ENCODE data around the gene UPP2. TPM values are rescaled to one million over a fixed set of nuclear protein-coding genes. Genes with fewer than 3 reads are reported as not detected.

UPP2 gene
- total and polyA plus RNA-seq, 2 donors (not counting 1 experiment from before 2014, with no cell fraction given), result not detected

- Histone ChIP-seq H3K27me3 (replicated peaks in 1 of 4; ENCODE audit: control extremely low read depth in 1 of 4, control insufficient read depth in 3 of 4, insufficient read depth in 4 of 4, low read length in 3 of 4) (no peaks in the 10 kb centered on the region), H2AFZ (ENCODE audit: insufficient read depth, low read depth, low read length, poor library complexity, severe bottlenecking) (no peak overlapping the region), H3K9ac (ENCODE audit: low read length) (no peak overlapping the region), H3K9me3 (ENCODE audit: control extremely low read depth in 1 of 3, control insufficient read depth in 2 of 3, insufficient read depth in 1 of 3, low read length in 2 of 3) (peaks cover 0 to 9% (median 0%) of the 10 kb centered on the region in 3 donors), H3K4me1 (ENCODE audit: control insufficient read depth in 2 of 2, insufficient read depth in 2 of 2, low read length in 2 of 2) (no peaks in the 10 kb centered on the region), H3K79me2 (ENCODE audit: control insufficient read depth, insufficient read depth, low read length) (no peaks in the 10 kb centered on the region), H3K27ac (ENCODE audit: low read length in 2 of 2) (no peak overlapping the region), H4K20me1 (ENCODE audit: control insufficient read depth, insufficient read depth, low read length, poor library complexity, severe bottlenecking) (no peaks in the 10 kb centered on the region), H3K4me2 (replicated peaks; ENCODE audit: low read depth, low read length, poor library complexity, severe bottlenecking) (no peak overlapping the region), H3K36me3 (replicated peaks in 1 of 2; ENCODE audit: control extremely low read depth in 1 of 2, control insufficient read depth in 1 of 2, extremely low read depth in 1 of 2, insufficient read depth in 2 of 2, low read length in 1 of 2) (no peaks in the 10 kb centered on the region), H3K4me3 (ENCODE audit: control extremely low read depth in 1 of 5, extremely low read depth in 1 of 5, insufficient read depth in 1 of 5, low read depth in 2 of 5, low read length in 4 of 5) (no peak overlapping the region)
- CTCF ChIA-PET, result no interaction called here
- no peaks in the 10 kb centered on the region for H3K9me3 Mint-ChIP-seq (ENCODE audit: insufficient read depth)
- DNase-seq (no peak), ATAC-seq (ENCODE audit: low read depth) (no peak)
- no peak overlapping the region for H3K27ac Mint-ChIP-seq
- H3K4me1 Mint-ChIP-seq, result no peaks in the 10 kb centered on the region
- TF ChIP-seq CTCF (IDR thresholded peaks at IDR 0.05), result no peak
- no peak for TF ChIP-seq EZH2 (IDR thresholded peaks at IDR 0.05; ENCODE audit: borderline replicate concordance, insufficient read depth, low read depth, low read length, poor library complexity, severe bottlenecking)
- POLR2A ChIA-PET, result no interaction called here
- no peak overlapping the region for H3K4me3 Mint-ChIP-seq
- peaks cover 6% of the 10 kb centered on the region for H3K27me3 Mint-ChIP-seq
- intact Hi-C loops (cut with micrococcal nuclease), result no loop called here
Measured at GRCh38 chr2:158154596-158154995, 52.9 kb downstream of the UPP2 start.

GRCh38 chr2:158172719-158173118 lies 71.0 kb downstream of the UPP2 start:
- Histone ChIP-seq H3K27me3 (replicated peaks in 1 of 4; ENCODE audit: control extremely low read depth in 1 of 4, control insufficient read depth in 3 of 4, insufficient read depth in 4 of 4, low read length in 3 of 4) (no peaks in the 10 kb centered on the region), H3K4me3 (ENCODE audit: control extremely low read depth in 1 of 5, extremely low read depth in 1 of 5, insufficient read depth in 1 of 5, low read depth in 2 of 5, low read length in 4 of 5) (no peak overlapping the region), H3K79me2 (ENCODE audit: control insufficient read depth, insufficient read depth, low read length) (no peaks in the 10 kb centered on the region), H3K27ac (ENCODE audit: low read length in 2 of 2) (no peak overlapping the region), H3K36me3 (replicated peaks in 1 of 2; ENCODE audit: control extremely low read depth in 1 of 2, control insufficient read depth in 1 of 2, extremely low read depth in 1 of 2, insufficient read depth in 2 of 2, low read length in 1 of 2) (no peaks in the 10 kb centered on the region), H3K4me2 (replicated peaks; ENCODE audit: low read depth, low read length, poor library complexity, severe bottlenecking) (no peak overlapping the region), H3K9ac (ENCODE audit: low read length) (no peak overlapping the region), H3K4me1 (ENCODE audit: control insufficient read depth in 2 of 2, insufficient read depth in 2 of 2, low read length in 2 of 2) (no peaks in the 10 kb centered on the region), H4K20me1 (ENCODE audit: control insufficient read depth, insufficient read depth, low read length, poor library complexity, severe bottlenecking) (no peaks in the 10 kb centered on the region), H2AFZ (ENCODE audit: insufficient read depth, low read depth, low read length, poor library complexity, severe bottlenecking) (no peak overlapping the region), H3K9me3 (ENCODE audit: control extremely low read depth in 1 of 3, control insufficient read depth in 2 of 3, insufficient read depth in 1 of 3, low read length in 2 of 3) (no peaks in the 10 kb centered on the region)
- ChIA-PET POLR2A (no interaction called here), CTCF (no interaction called here)
- peaks cover 5% of the 10 kb centered on the region for H3K27me3 Mint-ChIP-seq
- ATAC-seq (ENCODE audit: low read depth) (no peak), DNase-seq (no peak)
- intact Hi-C loops (cut with micrococcal nuclease), result no loop called here
- no peak overlapping the region for H3K27ac Mint-ChIP-seq
- WGBS (ENCODE audit: insufficient coverage), result no CpG with 5 or more reads among the region's 2 CpGs
- H3K9me3 Mint-ChIP-seq (ENCODE audit: insufficient read depth), result no peaks in the 10 kb centered on the region
- TF ChIP-seq EZH2 (IDR thresholded peaks at IDR 0.05; ENCODE audit: borderline replicate concordance, insufficient read depth, low read depth, low read length, poor library complexity, severe bottlenecking) (no peak), CTCF (IDR thresholded peaks at IDR 0.05) (no peak)
- no peaks in the 10 kb centered on the region for H3K4me1 Mint-ChIP-seq
- no peak overlapping the region for H3K4me3 Mint-ChIP-seq
